ENCODE measurements around the gene FBXL4.

The FBXL4 gene

DNA sequence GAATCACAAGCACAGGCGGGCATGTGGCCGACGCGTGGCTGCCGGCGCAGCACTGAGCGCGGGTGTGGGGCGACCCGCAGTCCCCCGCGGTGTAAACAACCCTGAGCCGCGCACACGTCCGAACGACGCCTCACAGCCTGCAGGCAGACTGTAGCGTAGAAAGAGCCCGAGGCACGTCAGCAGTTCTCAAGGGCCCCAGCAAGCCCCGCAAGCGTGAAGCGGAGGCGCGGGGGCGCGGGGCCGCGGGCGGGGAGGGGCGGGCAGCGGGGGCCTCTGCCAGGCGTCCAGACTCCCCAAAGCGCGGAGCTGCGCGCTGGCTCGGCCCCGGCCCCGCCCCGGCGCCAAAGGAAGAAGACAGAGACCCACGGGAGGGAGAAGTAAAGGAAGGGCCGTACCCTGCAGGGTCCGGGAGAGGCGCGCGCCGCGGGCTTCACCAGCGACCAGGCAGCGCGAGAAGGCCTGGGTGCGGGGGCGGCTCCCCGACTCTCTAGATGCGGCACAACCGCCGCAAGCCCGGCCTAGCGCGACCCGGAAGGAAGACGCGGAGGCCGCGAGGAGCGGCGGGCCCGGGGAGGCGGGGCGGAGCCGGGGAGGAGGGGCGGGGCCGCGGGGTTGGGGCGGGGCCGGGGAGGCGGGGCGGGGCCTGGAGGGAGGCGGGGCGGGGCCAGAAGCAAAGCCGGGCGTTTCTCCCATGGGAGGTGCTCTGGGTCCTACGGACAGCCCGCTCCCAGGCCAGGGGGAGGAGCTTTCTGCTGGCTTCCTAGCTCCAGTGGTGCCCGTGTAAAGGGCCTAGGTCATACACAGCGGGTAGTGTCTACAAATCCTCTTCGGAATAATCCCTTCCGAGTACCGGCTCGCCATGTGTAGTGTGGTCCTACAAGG, at the start of gene FBXL4:
Gene FBXL4, minus strand, starts transcription at position 536 of the 882 bp plus-strand sequence. CDS start 20,958 bp downstream, outside the sequence.
- peak; percentile 91 for DNase-seq

DNA sequence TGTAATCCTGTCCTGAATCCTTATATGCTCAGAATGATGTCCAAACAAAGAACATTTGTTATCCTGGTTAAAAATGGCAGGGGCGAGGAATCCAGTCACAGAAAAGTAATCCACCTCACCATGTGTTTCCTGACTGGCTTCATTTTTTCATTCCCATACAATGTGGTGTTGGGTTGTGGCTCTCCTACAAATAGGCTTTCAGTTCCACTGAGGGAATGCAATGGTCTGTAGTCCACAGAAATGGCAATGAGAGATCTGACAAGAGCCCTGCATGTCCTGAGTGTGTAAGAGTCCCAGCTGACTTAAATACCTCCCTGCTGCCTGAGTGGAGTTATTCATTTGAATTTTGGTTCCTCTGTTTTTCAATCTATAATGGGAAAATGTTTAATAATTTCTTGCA, 47.4 kb upstream of the FBXL4 start:
- no peak for DNase-seq

DNA sequence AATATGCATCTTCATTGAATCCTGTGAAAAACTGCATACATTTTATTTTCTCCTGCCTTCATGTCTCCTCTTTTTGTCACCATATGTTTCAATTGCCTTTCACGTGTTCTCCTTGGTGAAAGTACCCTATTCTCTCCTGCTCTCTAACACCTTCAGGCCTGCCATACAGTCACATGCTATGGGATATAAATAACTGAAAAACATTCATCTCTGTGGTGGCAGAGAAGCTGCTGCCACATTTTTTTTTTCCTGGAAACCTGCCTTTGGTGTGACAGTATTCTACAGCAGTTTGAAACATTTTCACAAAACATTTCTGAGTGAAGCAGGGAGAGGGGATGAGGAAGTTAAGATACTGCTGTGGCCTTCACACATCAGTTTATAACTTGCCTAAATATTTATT, 44.8 kb upstream of the FBXL4 start:
- DNase-seq: no peak

DNA sequence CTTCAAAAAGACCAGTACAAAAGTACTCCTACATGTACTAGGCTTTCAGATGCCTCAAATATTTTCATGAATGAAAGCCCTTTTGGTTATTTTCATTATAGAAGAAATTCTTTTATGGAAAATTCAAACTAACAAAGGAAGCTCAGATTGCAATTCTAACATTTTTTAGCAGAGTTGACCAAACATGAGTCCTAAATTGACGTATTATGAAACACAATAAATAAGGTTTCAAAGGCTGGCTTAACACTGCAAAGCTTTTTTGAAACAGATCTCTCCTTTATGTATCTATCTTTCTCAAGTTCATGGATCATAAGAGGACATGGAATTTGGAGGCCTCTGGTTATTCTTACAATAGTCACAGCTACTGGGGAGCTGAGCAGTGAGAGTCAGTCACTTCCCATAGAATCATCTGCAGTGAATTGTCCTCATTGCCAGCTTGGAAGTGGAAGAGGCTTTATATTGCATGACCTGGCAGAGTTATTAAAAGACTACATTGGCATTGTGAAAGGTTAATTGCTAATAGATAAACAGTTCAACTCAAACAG, 38.4 kb upstream of the FBXL4 start:
- no peak for DNase-seq

DNA sequence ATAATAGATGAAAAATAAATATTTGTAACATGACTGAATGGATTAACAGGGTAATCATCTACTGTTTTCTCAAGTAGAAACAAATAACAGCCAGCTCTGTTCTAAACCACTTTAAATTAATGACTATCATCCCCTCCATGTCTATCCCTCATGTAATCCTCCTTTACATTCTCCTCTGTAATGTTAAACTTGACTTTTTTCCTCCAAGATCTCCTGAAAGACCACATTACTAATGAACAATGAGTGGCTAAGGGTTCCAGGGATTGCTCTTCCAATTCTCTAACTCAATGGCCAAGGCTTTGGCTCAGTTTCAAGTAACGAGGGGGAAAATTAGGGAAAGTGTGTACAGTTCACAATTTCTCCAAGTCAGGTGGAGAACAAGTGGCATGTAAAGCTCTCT, 37.6 kb upstream of the FBXL4 start:
- no peak for DNase-seq

DNA sequence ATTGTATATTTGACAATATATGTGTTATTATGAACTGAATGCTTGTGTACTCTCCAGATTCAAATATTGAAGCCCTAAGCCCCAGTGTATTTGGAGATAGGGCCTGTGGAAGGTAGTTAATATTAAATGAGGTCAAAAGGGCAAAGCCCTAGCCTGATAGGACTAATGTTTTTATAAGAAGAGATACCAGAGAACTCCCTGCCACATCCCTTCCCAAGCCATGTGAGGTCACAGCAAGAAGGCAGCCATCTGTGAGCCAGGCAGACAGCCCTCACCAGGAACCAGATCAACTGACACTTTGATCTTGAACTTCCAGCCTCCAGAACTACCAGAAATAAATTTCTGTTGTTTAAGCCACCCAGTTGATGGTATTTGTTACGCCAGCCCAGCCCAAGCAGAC, 36.4 kb upstream of the FBXL4 start:
- DNase-seq: no peak

DNA sequence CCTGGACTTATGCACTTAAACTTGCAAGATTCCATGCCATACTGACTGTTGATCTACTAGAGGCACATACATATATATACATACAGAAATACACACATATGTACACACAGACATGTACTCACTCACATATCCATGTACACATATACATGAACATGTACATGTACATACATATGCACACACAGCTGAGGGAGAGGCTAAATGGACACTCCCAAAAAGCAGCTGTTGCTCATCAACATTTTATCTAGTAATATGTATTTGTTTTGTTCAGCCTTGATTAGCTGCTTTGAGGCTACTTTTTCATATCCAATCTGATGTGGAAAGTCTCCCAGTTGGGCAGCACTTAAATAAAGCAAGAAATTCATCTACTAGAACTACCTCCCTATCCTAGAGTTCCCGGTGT, 33.7 kb upstream of the FBXL4 start:
- no peak for DNase-seq

DNA sequence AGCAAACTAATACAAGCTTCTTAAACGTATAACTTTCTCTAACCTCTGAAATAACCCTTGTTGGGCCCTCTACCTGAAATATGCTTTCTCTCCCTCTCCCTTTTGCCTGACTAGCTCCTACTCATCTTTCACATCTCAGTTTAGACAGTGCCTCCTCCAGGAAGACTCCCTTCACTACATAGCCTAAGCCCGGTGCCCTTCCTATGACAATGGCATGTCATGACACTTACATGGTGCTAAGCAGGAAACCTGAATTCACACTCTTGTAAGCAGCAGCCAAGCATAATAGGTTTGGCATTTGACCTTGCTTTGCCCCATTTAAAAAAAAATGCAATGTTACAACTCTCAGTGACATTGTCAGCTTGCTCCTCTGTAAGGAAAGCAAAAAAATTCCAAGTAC, 33.1 kb upstream of the FBXL4 start:
- DNase-seq: no peak

DNA sequence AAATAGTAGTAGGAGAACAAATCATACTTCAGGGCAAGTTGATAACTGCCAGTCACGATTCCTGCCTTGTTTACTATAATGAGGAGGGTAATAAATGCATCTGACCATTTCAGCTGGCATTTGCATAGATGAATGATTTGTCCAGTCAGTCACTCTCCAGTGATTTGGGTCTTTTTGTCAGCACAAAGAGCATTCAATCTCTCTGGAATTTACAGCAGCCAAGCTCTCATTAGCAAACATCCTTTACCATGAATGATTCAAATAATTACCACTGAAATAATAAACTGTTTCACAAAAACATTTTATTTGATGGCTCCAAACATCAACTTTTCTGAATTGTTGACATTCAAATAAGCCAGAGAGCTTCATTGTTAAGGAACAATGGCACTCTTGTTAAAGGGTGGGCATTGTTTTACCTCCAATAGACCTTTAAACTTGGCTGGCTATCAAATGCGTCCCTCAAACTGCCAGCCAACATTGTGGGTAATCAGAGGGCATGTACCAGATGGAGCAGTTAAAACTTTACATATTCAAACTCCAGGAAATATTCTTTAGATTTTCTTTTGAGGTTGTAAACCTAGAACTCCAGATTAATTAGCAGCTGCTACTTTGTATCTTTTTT, 30.0 kb upstream of the FBXL4 start:
- DNase-seq: no peak

DNA sequence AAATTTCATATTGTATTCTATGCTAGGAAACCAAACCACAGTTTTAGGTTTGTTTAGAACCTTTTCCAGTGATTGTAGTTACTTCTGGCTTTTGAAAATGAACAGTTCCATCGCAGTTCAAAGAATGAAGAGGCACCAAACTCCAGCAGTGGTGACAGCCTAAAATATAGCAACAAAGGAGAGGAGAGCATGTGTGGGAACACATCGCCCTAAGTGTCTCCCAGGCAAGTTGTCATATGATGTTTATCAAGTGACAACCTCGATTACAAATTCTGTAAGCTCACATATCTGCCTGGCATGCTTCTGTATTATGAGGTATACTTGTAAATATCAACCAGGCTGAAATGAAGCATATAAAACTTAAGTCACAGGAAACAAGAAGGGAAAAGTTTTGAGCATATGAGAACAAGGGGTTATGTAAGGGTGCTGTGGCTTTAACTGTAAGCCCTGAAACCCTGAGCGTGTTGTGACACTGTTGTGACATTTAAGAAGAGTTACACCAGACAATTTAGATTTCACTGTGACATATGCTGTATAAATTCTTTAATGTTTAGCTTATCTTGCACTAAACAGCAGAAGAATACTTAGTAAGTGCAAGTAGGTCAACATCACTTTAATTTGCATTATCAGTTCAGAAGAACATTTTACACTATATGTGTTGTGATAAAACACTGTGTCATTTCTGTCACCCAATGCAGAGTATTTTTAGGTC, 29.1 kb upstream of the FBXL4 start:
- peak; percentile 25 for DNase-seq

DNA sequence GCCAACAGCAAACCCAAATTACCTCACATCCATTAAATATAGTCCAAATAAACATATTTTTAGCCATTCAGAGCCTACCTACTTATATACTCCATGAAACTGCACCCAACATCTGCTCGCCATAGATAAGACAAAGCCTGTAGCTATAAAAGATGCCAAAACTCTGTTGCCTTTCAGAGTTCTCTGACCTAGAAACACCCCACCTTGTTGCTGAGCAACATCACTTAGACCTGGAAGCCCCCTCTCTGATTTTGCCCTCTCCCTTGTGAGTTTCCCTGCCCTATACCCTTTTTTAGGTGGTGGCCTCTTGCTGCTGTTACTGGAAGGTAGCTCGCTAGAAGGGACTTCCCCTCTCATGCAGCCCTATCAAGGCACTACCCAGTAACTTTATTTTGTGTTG, 27.7 kb upstream of the FBXL4 start:
- no peak for DNase-seq

DNA sequence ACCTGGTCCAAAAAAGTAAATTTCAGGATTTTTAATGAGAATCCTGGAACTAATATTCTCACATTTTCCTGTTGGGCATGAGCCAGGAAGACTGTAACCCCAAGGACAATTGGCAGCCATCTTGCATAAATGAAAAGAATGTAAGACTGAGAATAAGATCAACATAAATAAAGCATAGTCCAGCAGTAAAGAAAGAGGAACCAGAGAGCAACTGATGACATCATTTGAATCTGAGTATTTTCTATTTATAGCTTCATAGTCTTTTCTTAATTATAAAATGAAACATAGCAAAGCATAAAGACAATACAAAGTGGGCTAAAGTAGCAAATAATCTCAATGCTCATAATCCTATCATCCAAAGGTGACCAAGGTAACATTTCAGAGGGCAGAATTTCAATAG, 26.6 kb upstream of the FBXL4 start:
- peak; percentile 35 for DNase-seq

DNA sequence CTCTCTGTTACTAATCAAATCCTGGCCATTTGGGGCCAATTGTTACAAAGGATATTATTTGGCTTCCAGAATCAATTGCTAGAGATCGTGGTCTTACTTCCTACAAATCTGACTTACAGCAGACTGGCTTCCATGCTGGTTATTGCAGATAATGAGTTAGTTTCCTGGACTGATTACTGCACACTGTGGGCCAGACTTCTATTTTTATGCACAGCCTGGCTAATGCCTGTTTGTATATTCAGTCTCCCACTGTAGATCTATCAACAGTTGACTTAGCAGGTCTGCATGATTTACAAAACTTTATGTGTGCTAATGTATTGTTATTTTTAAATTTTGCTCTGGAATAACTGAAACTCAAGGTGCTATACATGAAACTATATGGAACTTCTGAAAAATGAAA, 25.8 kb upstream of the FBXL4 start:
- DNase-seq: no peak

DNA sequence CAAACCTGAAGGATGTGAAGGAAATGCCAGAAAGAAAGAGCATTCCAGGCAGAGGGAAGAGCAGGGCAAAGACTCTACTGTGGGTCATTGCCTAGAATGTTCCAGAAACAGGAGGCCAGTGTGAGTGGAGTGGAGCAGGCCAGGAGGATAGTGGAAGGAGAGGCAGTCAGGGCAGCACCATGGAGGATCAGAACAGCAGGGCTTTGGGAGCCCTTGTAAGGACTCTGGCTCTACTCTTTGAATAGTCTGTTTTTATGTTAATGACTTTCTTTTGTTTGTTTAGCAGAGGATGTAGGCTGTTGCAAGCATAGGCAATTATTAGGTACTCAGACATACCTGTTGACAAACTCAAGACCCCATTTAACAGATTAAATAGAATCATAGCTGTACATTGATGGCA, 23.6 kb upstream of the FBXL4 start:
- no peak for DNase-seq

DNA sequence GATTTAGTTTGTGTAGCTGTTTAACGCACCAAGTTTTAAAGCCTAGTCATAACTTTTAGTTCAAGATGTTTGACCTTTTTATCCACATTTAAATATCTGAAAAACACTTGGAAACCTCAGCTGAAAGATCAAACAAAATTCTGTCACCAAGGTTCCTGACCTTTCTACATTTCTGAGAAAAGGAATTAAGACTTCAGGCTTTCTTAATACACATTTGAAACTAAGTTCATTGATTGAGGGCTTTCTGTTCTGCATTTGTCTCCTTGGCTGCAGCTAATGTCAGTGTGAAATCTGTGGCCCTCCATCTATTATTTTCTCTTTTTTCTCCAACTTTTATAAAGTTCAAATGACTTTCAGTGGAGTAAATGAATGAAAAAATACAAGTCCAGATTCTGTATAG, 22.7 kb upstream of the FBXL4 start:
- no peak for DNase-seq

DNA sequence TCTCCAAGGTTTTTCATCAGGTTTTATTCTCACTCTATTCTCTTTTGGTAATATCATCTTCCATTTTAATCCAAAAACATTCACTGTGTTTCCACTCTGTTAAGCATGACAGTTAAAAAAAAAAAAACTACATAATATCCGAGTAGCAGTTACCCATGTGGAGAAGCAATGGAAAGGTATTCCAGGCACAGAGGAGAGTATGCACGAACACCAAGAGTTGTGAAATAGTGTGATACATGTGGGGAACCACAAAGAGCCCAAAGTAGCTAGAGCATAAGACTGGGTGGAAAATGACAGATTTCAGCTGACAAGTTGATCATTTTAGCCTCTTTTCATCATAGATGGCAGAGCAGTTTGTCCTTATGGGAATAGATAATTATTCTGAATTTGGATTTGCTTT, 19.9 kb upstream of the FBXL4 start:
- no peak for DNase-seq

DNA sequence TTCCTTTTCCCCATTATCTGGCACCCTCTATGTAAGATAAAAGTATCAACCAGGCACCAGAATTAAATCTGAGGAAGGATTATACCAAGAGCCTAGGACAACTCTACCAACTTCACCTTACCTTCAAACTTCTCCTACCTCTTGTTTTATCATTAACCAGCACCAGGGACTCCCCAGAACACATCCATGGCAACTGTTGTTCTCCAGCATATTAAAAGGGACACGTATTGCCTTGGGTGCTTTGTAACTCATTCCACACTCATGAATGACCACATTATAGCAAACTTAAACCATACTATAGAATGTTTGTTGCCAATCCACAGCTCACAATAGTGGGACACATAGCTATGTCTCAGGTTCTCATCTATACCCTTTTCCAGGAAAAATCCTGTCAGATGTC, 11.9 kb upstream of the FBXL4 start:
- DNase-seq: no peak

DNA sequence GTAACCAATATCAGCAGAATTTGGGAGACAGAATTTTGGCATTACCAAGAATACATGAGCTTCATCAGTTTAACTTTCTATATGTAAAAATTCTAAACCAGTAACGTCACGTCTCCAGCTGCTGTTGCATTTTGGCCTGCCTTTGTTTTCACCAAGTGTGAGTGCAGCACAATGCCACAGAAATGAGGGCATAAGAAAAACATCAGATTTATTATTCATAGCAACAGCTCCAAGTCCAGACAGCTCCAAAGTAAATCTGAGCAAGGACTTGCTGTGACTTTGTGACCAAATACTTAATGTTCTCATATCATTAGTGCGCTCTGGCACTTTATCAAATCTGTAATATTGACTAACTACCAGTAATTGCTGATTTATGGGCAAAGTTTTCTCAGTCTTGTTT, 11.0 kb upstream of the FBXL4 start:
- no peak for DNase-seq

DNA sequence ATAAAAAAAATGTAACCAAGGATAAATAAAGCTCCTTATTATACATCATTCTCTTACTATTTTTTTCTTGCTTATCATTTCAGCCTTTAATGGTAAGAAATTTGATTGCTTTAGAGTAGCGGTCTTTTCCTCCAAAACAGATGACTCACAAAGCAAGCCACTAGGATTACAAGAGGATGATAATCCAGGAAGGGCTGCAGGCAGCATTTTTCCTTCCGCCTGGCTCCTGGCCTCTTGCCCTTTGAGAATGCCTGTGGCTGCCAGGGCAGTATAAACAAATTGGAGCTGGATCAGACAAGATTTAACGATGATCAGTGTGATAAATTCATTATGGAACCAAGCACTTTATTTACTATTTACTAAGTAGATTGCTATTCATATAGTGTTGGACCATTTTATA, 9.7 kb upstream of the FBXL4 start:
- no peak for DNase-seq

DNA sequence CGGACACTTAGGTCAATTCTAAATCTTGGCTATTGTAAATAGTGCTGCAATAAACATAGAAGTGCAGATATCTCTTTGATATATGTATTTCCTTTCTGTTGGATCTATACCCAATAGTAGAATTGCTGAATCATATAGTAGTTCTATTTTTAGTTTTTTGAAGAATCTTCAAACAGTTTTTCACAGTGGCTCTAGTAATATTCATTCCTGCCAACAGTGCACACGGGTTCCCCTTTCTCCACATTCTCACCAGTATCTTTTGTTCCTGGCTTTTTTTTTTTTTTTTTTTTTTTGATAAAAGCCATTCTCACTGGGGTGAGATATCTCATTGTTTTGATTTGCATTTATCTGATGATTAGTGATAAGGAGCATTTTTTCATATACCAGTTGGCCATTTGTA, 1.8 kb upstream of the FBXL4 start:
- no peak for DNase-seq

DNA sequence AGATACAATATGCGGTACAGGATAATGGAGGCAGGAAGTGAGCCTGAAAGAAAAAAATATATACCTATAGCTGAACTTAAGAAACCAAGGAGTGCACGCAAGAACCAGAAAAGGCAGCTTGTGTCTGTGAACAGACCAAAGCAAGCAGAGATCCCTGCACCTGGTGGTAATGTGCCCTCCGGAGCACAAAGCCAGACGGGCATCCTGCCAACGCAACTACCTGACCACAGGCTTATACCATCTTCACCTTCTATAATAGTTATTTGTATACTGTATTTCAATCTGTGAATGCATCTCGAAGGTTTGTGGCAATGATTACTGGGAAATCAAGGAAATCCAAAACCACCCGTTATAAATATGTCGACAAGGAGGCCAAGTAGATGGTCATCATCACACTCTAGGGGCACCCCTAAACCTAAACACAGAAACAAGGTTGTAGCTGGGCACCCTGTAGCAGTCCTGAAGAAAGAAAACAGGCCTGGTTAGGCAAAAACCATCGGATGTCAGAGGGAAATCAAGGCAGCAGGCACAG, 801 bp downstream of the FBXL4 start:
- DNase-seq: no peak

DNA sequence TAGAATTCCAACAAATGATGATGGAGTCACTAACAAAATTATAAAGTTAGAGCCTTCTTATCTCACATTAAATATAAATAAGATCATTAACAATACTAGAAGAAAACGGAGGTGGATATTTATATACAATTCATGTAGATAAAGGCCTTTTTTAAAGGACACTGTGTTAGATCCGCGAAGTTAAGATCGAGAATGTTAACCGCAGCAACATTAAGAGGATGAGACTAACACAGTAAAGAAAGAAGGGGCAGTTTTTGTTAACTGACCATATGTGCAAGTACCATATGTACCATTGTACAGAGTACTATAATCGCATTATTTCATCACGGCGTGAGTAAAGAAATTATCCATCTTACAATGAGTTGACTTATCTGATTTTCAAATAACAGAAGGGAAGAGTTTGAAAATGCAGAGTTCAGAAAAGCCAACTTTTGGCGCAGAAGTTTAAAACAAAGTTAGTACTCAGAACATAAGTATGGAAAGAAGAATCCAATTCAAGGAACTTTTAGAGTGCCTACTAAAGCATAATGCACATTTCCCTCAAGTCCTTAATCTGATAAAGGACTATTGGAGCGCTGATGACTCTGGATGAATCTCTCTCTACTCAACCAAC, 1.4 kb downstream of the FBXL4 start:
- DNase-seq: no peak

All from suppressor macrophage treated with lipopolysaccharide for 4 hours (primary cell).